Fibroblast of mammary gland (primary cell): ENCODE results near the gene FBXL16.
A peak's percentile ranks its signal among the peaks of the same experiment; 100 is the strongest.

Experiments
- DNase-seq: peaks from one replicate; pipeline ENCODE4 v3.0.0-alpha.2; 2010; ENCODE audit warnings: low read depth
- H3K4me3 ChIP-seq: 2 replicates; pipeline ENCODE4 v1.5.1; 2011; ENCODE audit warnings: low read depth, mild to moderate bottlenecking, low read length, moderate library complexity; ENCODE audit not compliant: control insufficient read depth
- TF ChIP-seq, protein P1 (sequence below): conservative IDR thresholded peaks from 2 replicates; pipeline ENCODE4 v1.5.1; 2011; ENCODE audit warnings: low read depth, low read length, inconsistent platforms; ENCODE audit not compliant: control insufficient read depth, insufficient read depth

Gene FBXL16

GRCh38 chr16:644556-644955, 61.0 kb downstream of the FBXL16 start:
- DNase-seq, result no peak
- no peak overlapping the region for H3K4me3 ChIP-seq
- TF ChIP-seq, protein P1, sequence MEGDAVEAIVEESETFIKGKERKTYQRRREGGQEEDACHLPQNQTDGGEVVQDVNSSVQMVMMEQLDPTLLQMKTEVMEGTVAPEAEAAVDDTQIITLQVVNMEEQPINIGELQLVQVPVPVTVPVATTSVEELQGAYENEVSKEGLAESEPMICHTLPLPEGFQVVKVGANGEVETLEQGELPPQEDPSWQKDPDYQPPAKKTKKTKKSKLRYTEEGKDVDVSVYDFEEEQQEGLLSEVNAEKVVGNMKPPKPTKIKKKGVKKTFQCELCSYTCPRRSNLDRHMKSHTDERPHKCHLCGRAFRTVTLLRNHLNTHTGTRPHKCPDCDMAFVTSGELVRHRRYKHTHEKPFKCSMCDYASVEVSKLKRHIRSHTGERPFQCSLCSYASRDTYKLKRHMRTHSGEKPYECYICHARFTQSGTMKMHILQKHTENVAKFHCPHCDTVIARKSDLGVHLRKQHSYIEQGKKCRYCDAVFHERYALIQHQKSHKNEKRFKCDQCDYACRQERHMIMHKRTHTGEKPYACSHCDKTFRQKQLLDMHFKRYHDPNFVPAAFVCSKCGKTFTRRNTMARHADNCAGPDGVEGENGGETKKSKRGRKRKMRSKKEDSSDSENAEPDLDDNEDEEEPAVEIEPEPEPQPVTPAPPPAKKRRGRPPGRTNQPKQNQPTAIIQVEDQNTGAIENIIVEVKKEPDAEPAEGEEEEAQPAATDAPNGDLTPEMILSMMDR, result no peak

- DNase-seq, result no peak
- H3K4me3 ChIP-seq, result peak overlapping the region; percentile 57
- TF ChIP-seq, protein P1, result no peak
Observed at GRCh38 chr16:643050-643368, 62.6 kb downstream of the FBXL16 start.
